GM19238 (cell line): ENCODE measurements around the gene PGBD5.

Experiments used
- DNase-seq: peaks from one replicate; pipeline ENCODE4 v3.0.0; 2011; ENCODE audit warnings: low spot score; ENCODE audit not compliant: insufficient read length

Gene PGBD5

DNA sequence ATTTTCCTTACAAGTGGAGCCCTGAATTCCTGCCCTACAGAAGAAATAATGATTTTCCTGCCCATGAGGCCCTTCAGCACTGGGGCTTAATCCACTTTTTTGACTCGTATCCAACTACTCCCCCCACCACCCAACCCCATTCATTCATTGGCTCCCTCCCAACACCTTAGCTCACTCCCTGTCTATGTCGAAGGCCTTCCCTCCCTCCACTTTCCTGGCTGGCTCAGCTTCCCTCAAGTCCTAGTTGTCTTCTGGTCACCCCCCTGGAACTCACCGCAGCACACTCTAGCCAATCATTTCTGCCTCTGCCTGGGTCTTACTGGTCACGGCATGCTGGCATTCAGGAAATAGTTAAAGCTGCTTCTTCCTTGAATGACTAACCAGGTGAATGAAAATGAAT is 118.9 kb downstream of the PGBD5 start:
- no peak for DNase-seq

DNA sequence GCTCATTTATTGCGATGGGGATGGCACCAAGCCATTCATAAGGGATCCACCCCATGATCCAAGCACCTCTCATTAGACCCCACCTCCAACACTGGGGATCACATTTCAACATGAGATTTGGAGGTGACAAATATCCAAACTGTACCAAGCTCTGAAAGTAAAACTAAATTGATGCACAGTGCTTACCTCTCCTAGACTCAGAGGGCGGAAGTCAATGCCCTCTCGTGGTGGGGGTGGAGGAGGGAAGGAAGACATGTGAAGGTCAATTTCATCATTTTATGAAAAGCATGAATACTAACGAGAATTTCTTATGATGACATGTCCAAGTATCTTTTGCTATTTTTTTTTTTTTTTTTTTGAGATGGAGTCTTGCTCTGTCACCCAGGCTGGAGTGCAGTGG is 120.0 kb downstream of the PGBD5 start:
- no peak for DNase-seq

DNA sequence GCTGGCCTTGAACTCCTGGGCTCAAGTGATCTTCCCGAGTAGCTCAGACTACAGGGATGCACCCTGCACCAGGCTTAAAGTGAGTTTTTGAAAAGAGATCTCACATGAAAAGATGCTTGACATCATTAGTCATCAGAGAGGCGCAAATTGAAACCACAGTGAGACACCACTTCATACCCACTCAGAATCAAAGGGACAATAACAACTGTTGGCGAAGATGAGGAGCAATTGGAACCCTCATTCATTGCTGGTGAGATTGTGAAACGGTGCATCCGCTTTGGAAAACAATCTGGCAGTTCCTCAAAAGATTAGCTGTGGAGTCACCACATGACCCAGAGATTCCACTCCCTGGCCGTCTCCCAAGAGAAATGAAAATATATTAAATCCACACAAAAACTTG is 122.3 kb downstream of the PGBD5 start:
- DNase-seq: no peak

DNA sequence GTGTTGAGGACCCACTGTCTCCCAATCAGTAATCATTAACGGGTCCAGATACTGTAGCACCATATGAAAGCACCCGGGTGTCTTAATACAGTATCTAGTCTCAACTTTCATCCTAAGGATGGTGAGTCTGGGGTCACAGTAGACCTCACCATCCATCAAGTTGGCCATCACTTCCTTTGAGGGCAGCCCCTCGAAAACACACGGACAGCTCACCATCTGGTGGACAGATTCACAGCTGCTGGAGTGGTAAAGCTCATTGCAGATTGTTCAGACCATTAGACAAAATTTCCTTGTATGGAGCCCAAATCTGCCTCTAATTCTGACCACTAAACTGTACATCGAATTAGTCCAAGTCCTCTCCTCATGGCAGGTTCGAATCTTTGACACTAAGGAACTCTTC is 123.1 kb downstream of the PGBD5 start:
- no peak for DNase-seq

DNA sequence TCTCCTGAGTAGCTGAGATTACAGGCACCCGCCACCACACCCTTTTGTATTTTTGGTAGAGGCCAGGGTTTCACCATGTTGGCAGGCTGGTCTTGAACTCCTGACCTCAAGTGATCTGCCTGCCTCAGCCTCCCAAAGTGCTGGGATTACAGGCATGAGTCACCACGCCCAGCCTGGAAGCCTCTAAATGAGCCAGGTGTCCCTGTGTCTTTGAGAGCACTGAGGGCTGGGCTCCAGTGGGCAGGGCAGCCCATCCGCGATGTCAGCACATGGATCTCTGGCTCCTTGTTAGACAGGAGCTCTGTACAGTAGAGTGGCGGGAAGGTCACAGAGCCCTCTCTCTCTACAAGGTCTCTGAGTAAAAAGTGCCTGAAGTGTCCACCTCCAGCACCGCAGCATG is 124.3 kb downstream of the PGBD5 start:
- DNase-seq: no peak

DNA sequence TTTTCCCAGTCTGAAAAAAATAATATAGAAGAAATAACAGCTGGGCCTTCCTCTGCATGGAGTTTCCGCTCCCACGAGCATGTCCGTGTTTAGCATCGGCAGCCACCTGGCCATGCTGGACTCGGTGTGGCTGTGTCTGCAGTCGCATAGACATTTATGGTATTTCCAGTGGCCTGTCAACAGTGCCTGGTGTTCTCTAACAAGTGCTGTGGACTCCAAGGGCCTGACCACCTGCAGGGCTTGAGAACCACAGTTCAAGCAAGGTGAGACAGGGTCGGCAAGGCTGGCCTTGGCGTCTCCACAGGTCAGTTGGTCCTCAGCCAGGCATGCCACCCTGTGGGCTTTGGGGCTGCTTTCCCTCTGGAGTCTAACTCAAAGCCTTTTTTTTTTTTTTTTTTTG is 124.8 kb downstream of the PGBD5 start:
- DNase-seq: no peak

DNA sequence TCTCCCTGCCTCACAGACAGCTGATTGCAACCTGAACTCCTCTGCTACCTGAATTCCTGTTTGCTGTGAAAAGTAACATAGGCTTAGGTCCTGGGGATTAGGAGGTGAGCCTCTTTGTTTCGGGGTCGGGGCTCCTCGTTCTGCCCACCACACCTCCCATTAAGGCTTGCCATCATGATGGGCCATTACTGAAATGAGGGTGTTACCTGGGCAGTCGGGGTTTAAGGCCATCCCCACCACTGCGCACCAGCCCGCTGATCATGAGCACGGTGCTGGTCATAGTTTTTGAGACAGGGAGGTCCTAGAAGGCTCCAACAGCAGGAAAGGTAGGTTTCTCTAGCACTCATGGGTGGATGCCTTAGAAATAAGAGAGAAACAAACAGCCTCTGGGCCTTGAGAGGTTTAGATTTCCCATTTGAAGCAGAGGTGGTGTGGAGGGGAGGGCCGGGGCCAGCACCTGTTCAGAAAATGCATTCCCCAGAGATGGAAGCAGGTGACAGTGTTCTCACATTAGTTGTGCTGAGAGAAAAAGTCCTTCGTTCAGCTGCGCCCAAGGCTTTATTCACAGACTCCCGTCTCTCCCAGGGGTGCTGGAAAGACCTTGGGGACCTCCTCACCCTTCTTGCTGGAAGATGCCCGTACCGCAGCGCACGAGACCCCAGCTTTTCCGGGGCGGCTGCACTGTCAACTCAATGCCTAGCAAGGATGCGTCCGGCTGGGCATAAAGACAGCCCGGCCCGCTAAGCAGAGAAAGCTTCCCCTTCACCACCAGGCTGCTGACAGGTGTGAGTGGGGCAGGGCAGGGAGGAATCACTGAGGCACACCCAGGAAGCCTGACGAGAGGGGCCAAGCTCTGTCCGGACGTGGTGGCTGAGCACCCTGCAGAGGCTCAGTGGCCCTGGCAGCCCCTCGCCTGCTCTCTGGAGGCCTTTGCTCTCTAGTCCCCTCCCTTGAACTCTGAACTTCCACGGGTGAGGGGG is 125.5 kb downstream of the PGBD5 start:
- no peak for DNase-seq

DNA sequence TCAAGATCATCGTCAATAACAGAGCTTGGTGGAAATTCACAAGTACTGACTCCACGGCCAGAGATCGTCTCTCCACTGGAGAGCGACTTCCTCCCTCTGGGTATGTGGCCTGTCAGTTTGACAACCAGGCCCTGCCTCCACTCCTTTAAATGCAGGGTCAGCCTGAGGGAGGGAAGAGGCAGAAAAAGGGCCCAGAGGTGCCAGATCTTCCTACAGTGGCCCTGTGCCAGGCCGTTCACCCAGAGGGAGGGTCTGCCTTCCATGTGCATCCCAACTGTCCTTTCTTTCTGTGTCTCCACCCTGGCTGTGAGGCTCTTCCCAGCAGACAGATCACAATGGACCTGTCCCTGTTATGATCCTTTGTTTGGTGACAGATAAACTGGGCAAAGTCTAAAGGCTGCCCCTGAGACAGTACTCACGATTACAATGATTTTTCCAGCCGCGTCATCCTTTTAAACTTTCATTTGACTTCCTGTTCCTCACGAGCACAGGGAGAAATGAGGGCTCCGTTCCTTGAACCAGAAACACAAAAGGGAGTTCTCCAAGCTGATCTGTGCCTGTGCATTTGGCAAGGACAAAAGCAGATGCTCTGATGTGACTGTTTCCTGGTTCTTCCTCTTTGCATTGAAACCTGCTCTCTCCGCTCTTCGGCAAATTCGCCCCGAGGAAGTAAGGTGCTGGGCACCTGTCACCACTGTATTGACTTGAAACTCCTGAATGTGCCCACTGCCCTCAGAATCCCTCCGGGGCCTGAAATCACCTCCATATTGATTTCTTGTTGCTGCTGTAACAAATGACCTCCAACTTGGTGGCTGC is 126.7 kb downstream of the PGBD5 start:
- DNase-seq: no peak

DNA sequence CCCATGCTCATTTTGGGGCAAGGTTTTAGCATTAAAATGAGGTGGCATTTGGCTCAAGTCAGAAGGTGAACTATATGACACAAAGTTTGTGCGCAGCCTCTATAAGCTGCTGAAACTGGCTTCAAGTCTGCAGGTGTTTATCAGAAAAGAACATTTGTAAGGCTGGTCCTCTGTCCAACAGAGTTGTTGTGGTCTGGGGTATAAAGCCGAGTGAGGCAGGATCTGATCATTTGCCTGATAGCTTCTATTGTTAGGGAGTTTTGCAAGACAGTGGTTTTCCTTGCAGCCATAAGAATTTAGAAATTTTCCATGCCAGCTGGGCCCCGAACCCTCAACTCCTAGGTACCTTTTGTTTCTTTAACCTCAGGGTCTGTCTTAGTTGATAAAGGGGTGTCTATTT is 130.8 kb downstream of the PGBD5 start:
- no peak for DNase-seq

DNA sequence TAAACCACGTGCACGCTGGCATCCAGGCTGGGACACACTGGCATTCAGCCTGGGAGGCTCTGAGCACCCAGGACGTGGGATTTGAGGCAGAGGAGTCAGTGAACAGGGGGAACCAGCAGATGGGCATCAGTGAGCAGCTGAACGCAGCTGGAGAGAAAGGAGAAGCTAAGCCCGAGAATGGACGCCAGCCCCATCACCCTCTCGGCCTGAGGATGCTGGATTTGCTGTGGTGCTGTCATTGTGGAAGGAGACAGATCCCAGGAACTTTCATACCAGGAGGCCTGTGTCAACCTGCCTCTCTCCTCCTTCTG is 132.8 kb downstream of the PGBD5 start:
- DNase-seq: no peak

DNA sequence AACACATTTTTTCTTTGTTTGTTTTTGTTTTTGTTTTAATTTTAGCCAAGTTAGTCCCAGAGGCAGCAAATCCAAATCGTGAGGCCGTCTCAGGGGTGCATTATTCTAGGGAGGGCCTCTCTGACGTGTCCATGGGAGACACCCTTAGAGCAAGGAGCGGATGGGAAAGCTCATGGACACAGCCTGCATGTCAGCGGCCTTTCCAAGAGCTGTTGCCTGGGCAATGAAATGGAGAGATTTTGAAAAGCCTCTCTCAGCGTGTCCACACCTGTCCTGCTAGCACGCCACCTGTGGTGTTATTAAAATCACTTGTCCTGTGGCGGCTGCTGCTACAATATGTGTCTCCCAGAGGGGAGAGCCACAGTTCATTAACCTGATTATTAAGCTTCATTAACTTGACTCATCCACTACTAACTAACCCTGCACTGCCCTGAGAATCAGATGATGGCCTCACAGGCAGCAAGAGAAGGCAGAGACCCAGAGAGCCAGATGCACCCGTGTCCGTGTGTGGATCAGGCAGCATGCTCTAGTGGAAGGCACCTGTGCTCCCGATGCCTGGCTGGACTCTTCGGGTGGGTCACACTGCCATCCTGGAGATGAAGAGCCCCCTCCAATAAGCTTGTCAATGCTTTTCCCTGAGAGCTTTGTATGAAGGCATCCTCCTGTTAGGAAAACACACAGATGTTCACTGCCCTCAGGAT is 133.3 kb downstream of the PGBD5 start:
- DNase-seq: no peak

DNA sequence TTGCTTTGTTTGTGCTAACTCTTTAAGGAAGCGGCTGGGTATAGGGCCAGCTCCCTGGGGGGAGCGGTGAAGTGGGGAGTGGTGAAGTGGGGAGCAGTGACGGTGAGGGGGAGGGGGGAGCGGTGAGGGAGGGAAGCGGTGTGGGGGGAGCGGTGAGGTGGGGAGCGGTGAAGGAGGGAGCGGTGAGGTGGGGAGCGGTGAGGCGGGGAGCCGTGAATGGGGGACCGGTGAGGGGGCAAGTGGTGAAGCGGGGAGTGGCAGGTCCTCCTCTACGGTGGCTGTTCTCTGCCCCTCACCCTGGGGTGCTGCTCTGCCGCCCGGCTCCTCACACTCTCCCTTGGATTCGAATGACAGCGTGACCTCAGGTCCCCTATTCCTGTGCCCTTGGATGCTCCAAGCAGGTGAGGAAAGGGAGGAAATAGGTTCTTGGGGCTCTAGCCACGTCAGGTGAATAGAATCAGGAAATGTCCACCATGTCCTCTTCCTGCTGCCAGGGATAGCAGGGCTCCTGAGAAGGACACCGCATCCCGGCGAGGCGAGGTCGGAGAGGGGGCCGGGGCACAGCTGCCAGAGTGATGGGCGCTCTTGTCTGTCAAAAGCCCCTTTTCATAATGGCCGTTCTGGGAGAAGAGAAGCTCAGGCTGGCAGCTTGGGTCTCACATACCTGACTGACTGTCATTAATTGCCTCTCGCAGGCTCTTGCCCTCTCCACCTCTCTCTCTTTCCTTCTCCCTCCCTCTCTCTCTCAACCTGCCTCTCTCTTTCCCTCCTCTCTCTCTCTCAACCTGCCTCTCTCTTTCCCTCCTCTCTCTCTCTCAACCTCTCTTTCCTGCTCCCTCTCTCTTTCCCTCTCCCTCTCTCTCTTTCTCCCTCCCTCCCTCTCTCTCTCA is 134.2 kb downstream of the PGBD5 start:
- no peak for DNase-seq

DNA sequence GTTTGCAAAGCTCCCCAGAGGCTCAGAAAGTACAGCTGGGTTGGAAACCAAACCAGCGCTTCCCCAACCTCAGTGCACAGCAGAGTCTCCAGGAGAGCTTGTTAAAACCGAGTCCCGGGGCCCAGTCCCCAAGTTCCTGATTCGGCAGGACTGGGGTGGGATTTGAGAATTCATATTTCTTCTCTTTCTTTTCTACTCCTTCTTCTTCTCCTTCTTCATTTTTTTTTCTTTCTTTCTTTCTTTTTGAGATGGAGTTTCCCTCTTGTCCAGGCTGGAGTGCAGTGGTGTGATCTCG is 136.8 kb downstream of the PGBD5 start:
- no peak for DNase-seq

DNA sequence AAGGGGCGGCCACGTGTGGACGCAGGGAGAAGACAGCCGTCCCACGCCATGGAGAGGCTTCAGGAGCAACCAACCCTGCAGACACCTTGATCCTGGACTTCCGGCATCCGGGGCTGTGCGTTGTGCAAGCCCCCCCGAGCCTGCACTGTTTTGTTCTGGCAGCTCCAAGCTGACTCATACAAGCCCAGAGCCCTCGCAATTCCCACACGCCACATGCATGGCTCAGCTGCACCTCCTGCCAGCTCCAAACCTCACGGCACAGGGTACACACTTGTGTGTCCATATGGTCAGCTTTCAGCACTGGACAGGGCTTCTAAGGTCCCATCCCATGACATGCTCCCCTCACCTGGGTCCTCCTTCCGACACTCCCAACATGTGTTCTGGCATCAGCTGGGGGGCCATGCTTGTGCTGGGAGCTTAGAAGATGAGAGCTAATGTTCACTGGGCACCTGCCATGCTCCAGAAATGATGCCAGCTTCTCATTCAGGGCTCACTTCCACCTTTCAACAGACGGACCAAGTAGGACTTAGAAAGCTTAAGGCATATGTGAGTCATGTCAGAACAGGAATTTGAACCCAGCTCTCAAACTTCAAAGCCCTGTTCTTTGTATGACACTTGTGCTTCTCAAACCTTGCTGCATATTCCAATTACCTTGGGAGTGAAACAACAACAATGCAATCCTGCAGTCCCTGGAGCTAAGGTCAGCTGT is 137.3 kb downstream of the PGBD5 start:
- no peak for DNase-seq

DNA sequence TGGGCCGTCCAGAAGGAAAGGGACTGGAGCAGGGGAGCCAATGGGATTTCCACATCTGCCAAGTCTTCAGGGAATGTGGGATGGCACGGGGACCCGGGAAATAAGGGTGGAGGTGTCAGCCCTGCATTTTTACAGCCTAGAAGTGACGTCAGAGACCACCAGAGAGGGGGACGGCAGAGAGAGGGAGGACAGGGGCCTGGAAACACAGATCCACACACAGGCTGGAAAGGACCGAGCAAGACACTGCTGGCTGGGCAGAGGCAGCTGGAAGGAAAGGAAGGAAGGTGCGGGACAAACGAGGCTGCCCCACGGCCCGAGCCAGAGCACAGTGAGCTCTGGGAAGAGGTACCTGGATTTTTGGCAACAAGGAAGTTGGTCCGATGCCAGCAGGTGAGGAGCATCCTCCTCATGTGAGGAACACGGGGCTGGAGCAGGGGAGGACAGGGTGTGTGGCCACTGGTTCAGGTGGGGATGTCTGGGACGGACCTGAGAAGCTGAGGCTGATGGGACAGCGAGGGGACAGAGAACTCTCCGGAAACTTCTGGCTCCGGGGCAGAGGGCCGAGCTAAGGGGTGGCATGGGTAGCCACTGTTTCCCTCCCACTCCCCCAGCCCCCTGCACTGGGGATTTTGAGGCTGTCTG is 138.3 kb downstream of the PGBD5 start:
- no peak for DNase-seq

DNA sequence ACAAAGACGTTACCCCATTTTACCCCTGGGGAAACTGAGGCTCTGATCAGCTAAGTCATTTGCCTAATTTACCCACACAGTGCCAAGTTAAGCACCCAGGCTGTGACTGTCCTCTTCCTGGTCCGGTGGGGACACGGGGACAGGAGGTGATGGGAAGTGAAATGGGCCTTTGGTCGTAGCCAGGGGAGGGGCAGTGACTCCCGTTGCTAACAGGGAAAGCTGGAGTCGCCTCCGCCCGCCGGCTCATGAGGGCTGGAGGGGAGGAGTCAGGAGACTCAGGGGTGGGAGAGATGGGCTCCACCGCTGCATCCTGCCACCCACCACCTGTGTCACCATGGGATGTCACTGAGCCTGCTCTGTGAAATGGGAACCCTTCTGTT is 139.3 kb downstream of the PGBD5 start:
- DNase-seq: no peak

DNA sequence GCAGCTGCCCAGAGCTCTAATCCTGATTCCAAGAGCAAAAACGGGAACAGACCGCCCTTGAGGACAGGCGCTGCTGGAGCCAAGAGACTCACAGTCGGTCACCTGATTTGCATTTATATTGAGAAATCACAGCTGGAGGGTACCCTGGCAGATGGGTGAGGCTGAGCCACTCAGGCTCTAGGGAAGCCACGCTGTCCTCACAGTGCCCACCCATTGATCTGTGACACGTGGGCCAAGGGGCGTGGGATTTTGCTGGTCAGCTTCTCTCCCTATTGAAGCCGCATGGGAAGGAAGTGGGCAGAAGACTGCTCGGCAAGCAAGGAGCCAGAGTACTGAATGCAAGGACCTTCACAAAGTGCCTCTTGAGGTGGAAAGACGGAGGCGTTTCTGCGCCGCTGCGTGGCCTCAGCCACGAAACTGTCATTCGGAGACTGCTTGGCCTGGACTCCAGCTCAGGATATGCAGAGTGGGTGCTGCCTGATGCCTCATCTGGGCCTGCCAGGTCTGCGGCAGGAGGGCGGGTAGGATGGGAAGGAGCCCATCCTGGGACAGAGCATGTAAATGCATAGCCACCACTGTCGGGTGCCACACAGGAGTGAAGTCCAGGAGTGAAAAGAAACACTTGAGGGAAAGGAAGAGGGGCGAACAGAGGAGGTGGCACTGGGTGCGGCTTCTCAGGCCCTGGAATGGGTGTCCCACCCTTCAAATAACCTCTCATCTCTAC is 139.8 kb downstream of the PGBD5 start:
- DNase-seq: no peak

DNA sequence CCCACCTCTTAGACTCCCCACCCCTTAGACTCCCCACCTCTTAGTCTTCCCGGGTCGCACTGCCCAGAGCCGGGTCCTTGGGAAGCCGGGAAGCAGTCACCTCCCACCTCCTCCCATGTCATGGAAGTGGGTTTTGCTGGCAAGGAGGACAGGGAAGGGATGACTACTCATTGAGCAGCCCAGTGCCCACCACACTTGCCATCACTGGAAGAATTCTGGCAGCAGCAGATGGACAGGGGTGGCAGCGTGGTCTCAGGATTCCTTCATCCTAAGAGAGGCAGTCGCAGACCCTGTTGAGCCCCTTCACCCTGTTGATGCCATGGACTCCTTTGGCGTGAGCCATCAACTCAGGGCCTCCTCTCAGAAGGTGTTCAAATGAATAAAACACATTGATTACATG is 140.8 kb downstream of the PGBD5 start:
- DNase-seq: no peak

DNA sequence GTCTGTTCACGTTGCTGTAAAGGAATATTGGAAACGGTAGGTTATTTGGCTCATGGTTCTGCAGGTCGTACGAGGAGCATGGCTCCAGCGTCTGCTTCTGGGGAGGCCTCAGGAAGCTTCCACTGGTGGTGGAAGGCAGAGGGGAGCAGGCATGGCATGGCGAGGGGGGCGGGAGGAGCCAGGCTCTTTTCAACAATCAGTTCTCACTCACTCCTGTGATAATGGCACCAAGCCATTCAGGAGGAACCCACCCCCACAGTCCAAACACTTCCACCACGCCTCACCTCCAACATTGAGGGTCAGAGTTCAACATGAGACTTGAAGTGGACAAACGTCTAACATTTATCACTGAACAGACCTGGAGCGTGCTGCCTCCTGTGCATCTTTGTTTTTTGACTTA is 141.2 kb downstream of the PGBD5 start:
- DNase-seq: no peak

DNA sequence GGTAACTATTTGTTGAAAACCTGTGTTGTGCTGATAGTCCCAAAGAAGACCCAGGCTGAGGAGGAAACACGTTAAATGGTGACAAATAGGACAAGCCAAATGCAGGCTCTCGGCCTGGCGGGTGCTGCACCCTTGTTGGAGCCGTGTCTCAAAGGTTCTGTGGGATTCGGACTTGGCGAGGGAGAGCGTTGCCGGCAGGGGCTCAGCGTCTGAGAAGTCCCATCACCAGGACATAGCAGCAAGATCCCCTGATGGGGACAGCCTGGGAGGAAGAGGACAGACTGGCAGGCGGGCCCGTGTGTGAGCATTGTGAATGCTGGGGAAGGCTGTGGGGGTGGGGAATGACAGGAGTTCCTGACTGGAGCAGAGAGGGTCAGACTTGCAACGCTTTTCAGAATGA is 142.5 kb downstream of the PGBD5 start:
- no peak for DNase-seq
